ENCODE results near the gene EVC2.

DNA sequence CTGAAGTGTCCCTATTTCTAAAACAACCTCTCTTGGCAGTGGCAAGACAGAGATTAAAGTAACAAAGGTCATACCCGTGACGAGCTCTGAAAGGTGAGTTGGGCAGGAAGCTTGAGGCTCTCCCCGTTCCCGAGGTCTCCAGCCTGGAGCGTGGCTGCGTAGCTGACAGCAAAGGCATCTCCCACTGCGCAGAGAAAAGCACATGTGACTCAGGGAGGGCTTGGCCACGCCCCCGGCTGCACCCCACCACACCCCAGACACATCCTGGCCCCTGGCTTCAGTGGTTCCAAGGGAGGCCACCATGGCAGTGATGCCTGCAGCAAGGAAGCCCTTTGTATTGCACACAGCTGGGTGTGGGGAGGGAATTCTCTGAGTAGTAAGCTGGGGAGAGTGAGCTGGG lies 23.1 kb downstream of the EVC2 start:
- TF ChIP-seq, protein P1, sequence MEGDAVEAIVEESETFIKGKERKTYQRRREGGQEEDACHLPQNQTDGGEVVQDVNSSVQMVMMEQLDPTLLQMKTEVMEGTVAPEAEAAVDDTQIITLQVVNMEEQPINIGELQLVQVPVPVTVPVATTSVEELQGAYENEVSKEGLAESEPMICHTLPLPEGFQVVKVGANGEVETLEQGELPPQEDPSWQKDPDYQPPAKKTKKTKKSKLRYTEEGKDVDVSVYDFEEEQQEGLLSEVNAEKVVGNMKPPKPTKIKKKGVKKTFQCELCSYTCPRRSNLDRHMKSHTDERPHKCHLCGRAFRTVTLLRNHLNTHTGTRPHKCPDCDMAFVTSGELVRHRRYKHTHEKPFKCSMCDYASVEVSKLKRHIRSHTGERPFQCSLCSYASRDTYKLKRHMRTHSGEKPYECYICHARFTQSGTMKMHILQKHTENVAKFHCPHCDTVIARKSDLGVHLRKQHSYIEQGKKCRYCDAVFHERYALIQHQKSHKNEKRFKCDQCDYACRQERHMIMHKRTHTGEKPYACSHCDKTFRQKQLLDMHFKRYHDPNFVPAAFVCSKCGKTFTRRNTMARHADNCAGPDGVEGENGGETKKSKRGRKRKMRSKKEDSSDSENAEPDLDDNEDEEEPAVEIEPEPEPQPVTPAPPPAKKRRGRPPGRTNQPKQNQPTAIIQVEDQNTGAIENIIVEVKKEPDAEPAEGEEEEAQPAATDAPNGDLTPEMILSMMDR (optimal IDR thresholded peaks at IDR 0.05 in 1 of 3, IDR thresholded peaks at IDR 0.05 in 1 of 3, conservative IDR thresholded peaks at IDR 0.05 in 1 of 3; ENCODE audit: extremely low read depth in 1 of 3, insufficient read depth in 2 of 3, low read length in 3 of 3), result no peak
- TF ChIP-seq EZH2 (IDR thresholded peaks at IDR 0.05; ENCODE audit: low read length), result no peak
